Measurements from ENCODE around the gene ICE2.

The ICE2 gene

GRCh38 chr15:60386615-60387014 is 92.3 kb downstream of the ICE2 start:
- DNase-seq = no peak

- DNase-seq = no peak
Measured at GRCh38 chr15:60385620-60386552, 93.1 kb downstream of the ICE2 start.

- no peak for DNase-seq
Measured at GRCh38 chr15:60384526-60385126, 94.3 kb downstream of the ICE2 start.

- no peak for DNase-seq
Measured at GRCh38 chr15:60384053-60384452, 94.9 kb downstream of the ICE2 start.

- no peak for DNase-seq
Measured at GRCh38 chr15:60382773-60383674, 95.9 kb downstream of the ICE2 start.

- DNase-seq = no peak
Measured at GRCh38 chr15:60381148-60381788, 97.7 kb downstream of the ICE2 start.

GRCh38 chr15:60379525-60380274 is 99.2 kb downstream of the ICE2 start:
- no peak for DNase-seq

GRCh38 chr15:60379185-60379524 is 99.8 kb downstream of the ICE2 start:
- DNase-seq = no peak

GRCh38 chr15:60376677-60377095 is 102.3 kb downstream of the ICE2 start:
- DNase-seq = no peak

- no peak for DNase-seq
Measured at GRCh38 chr15:60375306-60375705, 103.6 kb downstream of the ICE2 start.

- no peak for DNase-seq
Measured at GRCh38 chr15:60374628-60375081, 104.3 kb downstream of the ICE2 start.

- no peak for DNase-seq
Measured at GRCh38 chr15:60374209-60374608, 104.7 kb downstream of the ICE2 start.

- DNase-seq = no peak
Measured at GRCh38 chr15:60373745-60374144, 105.2 kb downstream of the ICE2 start.

GRCh38 chr15:60373327-60373726 is 105.6 kb downstream of the ICE2 start:
- DNase-seq = no peak

GRCh38 chr15:60372756-60373155 is 106.2 kb downstream of the ICE2 start:
- DNase-seq = no peak

GRCh38 chr15:60372227-60372626 is 106.7 kb downstream of the ICE2 start:
- no peak for DNase-seq

- DNase-seq = peak in 1 of 2 experiments; percentile 24
Measured at GRCh38 chr15:60371175-60372051, 107.5 kb downstream of the ICE2 start.

GRCh38 chr15:60370869-60371136 is 108.1 kb downstream of the ICE2 start:
- no peak for DNase-seq

GRCh38 chr15:60370105-60370868 is 108.7 kb downstream of the ICE2 start:
- no peak for DNase-seq

GRCh38 chr15:60369696-60370095 is 109.2 kb downstream of the ICE2 start:
- no peak for DNase-seq

Measured in Kasumi-1 (cell line).